Right atrium auricular region (tissue), 2 donors: ENCODE results near the gene SIRT3. TPM values are rescaled to one million over a fixed set of nuclear protein-coding genes. Genes with fewer than 3 reads are reported as not detected.

Source experiments
- DNase-seq: peaks from one replicate; pipeline ENCODE4 v3.0.0-alpha.2; 2019; ENCODE audit warnings: low spot score
- H3K27ac ChIP-seq, 2 donors: fragments of 200-600 bp; sonication (generic); 1 replicate in 1 of 2; 2 replicates in 1 of 2; pipeline ENCODE4 v1.5.1; 2016 to 2019
- H3K27me3 ChIP-seq, 2 donors: fragments of 200-600 bp; sonication (generic); one replicate each; pipeline versions ENCODE4 v1.5.1 to v1.6.0; 2017 to 2019
- H3K36me3 ChIP-seq: fragments of 200-600 bp; sonication (generic); one replicate; pipeline ENCODE4 v1.5.1; 2016
- H3K4me1 ChIP-seq, 2 donors: fragments of 200-600 bp; sonication (generic); one replicate each; pipeline versions ENCODE4 v1.5.1 to v1.6.0; 2017 to 2019
- H3K4me3 ChIP-seq, 2 donors: fragments of 200-600 bp; sonication (generic); 1 replicate in 1 of 2; 2 replicates in 1 of 2; pipeline ENCODE4 v1.5.1; 2017 to 2019; ENCODE audit warnings: mild to moderate bottlenecking in 1 of 2, moderate library complexity in 1 of 2
- H3K9me3 ChIP-seq, 2 donors: fragments of 200-600 bp; sonication (generic); one replicate each; pipeline ENCODE4 v1.5.1; 2019
- CTCF ChIP-seq, 2 donors: fragments of 200-600 bp; sonication (generic); IDR thresholded peaks; one replicate each; pipeline ENCODE4 v1.5.1; 2019; ENCODE audit warnings: antibody characterized with exemption in 2 of 2
- total RNA-seq, 2 donors: library from RNA; depleted of rRNA; stranded (reverse); fragments of >200 nt; gene quantifications; one replicate each; pipeline ENCODE4 v1.1.0, GENCODE V29; 2016

Gene SIRT3
- total RNA-seq, 2 donors from 2014 or later, result 18.3 to 31.4 TPM

GRCh38 chr11:211741-212140 lies 24.4 kb downstream of the SIRT3 start:
- H3K9me3 ChIP-seq, result no peaks in the 10 kb centered on the region
- no peak overlapping the region for H3K4me3 ChIP-seq
- no peak overlapping the region for H3K27ac ChIP-seq
- peaks cover 56% of the 10 kb centered on the region for H3K36me3 ChIP-seq
- peaks cover 0 to 23% of the 10 kb centered on the region in 2 donors for H3K4me1 ChIP-seq
- DNase-seq, result no peak
- TF ChIP-seq CTCF (IDR thresholded peaks at IDR 0.05), result no peak
- H3K27me3 ChIP-seq, result no peaks in the 10 kb centered on the region

GRCh38 chr11:211295-211694 lies 24.8 kb downstream of the SIRT3 start:
- H3K9me3 ChIP-seq, result no peaks in the 10 kb centered on the region
- H3K27me3 ChIP-seq, result no peaks in the 10 kb centered on the region
- H3K36me3 ChIP-seq, result peaks cover 56% of the 10 kb centered on the region
- H3K4me3 ChIP-seq, result no peak overlapping the region
- H3K4me1 ChIP-seq, result peaks cover 0 to 27% of the 10 kb centered on the region in 2 donors
- H3K27ac ChIP-seq, result no peak overlapping the region
- no peak for DNase-seq
- no peak for TF ChIP-seq CTCF (IDR thresholded peaks at IDR 0.05)

GRCh38 chr11:210803-211180 lies 25.4 kb downstream of the SIRT3 start:
- no peak for TF ChIP-seq CTCF (IDR thresholded peaks at IDR 0.05)
- Histone ChIP-seq H3K4me1 (peaks cover 0 to 32% of the 10 kb centered on the region in 2 donors), H3K27ac (no peak overlapping the region), H3K9me3 (no peaks in the 10 kb centered on the region), H3K4me3 (no peak overlapping the region), H3K36me3 (peaks cover 56% of the 10 kb centered on the region), H3K27me3 (no peaks in the 10 kb centered on the region)
- DNase-seq, result no peak

- H3K27me3 ChIP-seq, result no peaks in the 10 kb centered on the region
- peak overlapping the region in 1 of 2 donors; percentile 98 for H3K4me3 ChIP-seq
- DNase-seq, result no peak
- peak overlapping the region; percentile 12 to 95 for H3K27ac ChIP-seq
- peaks cover 58% of the 10 kb centered on the region for H3K36me3 ChIP-seq
- H3K9me3 ChIP-seq, result no peaks in the 10 kb centered on the region
- no peak for TF ChIP-seq CTCF (IDR thresholded peaks at IDR 0.05)
- peaks cover 0 to 37% of the 10 kb centered on the region in 2 donors for H3K4me1 ChIP-seq
Observed at GRCh38 chr11:210122-210802, 25.9 kb downstream of the SIRT3 start.

GRCh38 chr11:209275-210121 lies 26.6 kb downstream of the SIRT3 start:
- Histone ChIP-seq H3K27me3 (no peaks in the 10 kb centered on the region), H3K9me3 (no peaks in the 10 kb centered on the region), H3K4me3 (peak overlapping the region; percentile 95 to 98), H3K27ac (peak overlapping the region; percentile 95 to 99), H3K36me3 (peaks cover 62% of the 10 kb centered on the region), H3K4me1 (peaks cover 0 to 45% of the 10 kb centered on the region in 2 donors)
- no peak for TF ChIP-seq CTCF (IDR thresholded peaks at IDR 0.05)
- DNase-seq, result no peak
